Liver (tissue), 9 donors: ENCODE results near the gene MSH6. TPM values are rescaled to one million over a fixed set of nuclear protein-coding genes. Genes with fewer than 3 reads are reported as not detected.

ENCODE experiments used
- DNase-seq: peaks from one replicate; pipeline ENCODE4 v3.0.0-alpha.2; 2017; ENCODE audit warnings: low spot score
- H3K27ac ChIP-seq, 2 donors: one replicate each; pipeline ENCODE4 v1.7.0; 2013; ENCODE audit warnings: inconsistent platforms in 2 of 2, low read length in 2 of 2, control low read depth in 1 of 2, low read depth in 1 of 2, mild to moderate bottlenecking in 1 of 2
- H3K27me3 ChIP-seq, 4 donors: one replicate each; pipeline versions ENCODE4 v1.6.1 to v1.7.0; 2013; ENCODE audit warnings: low read length in 3 of 4, inconsistent platforms in 1 of 4, mild to moderate bottlenecking in 1 of 4, moderate library complexity in 1 of 4; ENCODE audit not compliant: control insufficient read depth in 4 of 4, insufficient read depth in 4 of 4
- H3K36me3 ChIP-seq, 4 donors: one replicate each; pipeline versions ENCODE4 v1.6.1 to v1.7.0; 2013; ENCODE audit warnings: low read length in 3 of 4, mild to moderate bottlenecking in 3 of 4, low read depth in 1 of 4, moderate library complexity in 1 of 4; ENCODE audit not compliant: control insufficient read depth in 4 of 4, insufficient read depth in 3 of 4
- H3K4me1 ChIP-seq, 4 donors: one replicate each; pipeline versions ENCODE4 v1.6.1 to v1.7.0; 2013; ENCODE audit warnings: low read length in 3 of 4, mild to moderate bottlenecking in 3 of 4, moderate library complexity in 1 of 4; ENCODE audit not compliant: control insufficient read depth in 4 of 4, insufficient read depth in 4 of 4
- H3K4me3 ChIP-seq, 3 donors: one replicate each; pipeline versions ENCODE4 v1.6.1 to v1.7.0; 2013; ENCODE audit warnings: low read length in 3 of 3, control low read depth in 1 of 3, low read depth in 1 of 3, mild to moderate bottlenecking in 1 of 3
- H3K9ac ChIP-seq, 2 donors: one replicate each; pipeline ENCODE4 v1.7.0; 2013; ENCODE audit warnings: low read length in 2 of 2, mild to moderate bottlenecking in 2 of 2, moderate library complexity in 2 of 2, control low read depth in 1 of 2, low read depth in 1 of 2
- H3K9me3 ChIP-seq, 4 donors: one replicate each; pipeline versions ENCODE4 v1.6.1 to v1.7.0; 2013; ENCODE audit warnings: low read length in 3 of 4; ENCODE audit not compliant: control insufficient read depth in 4 of 4
- ATF3 ChIP-seq: IDR thresholded peaks from 2 replicates; pipeline ENCODE4 v1.6.1; 2016; ENCODE audit warnings: antibody characterized with exemption
- CTCF ChIP-seq: fragments of 150-350 bp; IDR thresholded peaks from 2 replicates; pipeline ENCODE4 v1.5.1; 2017; ENCODE audit warnings: improper control_type of control experiment, low read depth, low read length; ENCODE audit not compliant: missing input control
- EGR1 ChIP-seq, 2 donors: IDR thresholded peaks; 2 replicates each; pipeline ENCODE4 v1.6.1; 2016 to 2018; ENCODE audit warnings: antibody characterized with exemption in 2 of 2, low read depth in 2 of 2
- FOXA1 ChIP-seq: IDR thresholded peaks from 2 replicates; pipeline ENCODE4 v1.6.1; 2016; ENCODE audit warnings: antibody characterized with exemption
- FOXA2 ChIP-seq: IDR thresholded peaks from 2 replicates; pipeline ENCODE4 v1.6.1; 2016; ENCODE audit warnings: antibody characterized with exemption
- GABPA ChIP-seq, 2 donors: IDR thresholded peaks in 1 of 2; conservative IDR thresholded peaks in 1 of 2; 2 replicates each; pipeline ENCODE4 v1.6.1; 2016; ENCODE audit warnings: antibody characterized with exemption in 2 of 2, mild to moderate bottlenecking in 1 of 2, moderate library complexity in 1 of 2
- HNF4A ChIP-seq, 2 donors: conservative IDR thresholded peaks; 2 replicates each; pipeline ENCODE4 v1.6.1; 2016; ENCODE audit warnings: antibody characterized with exemption in 2 of 2, mild to moderate bottlenecking in 2 of 2
- HNF4G ChIP-seq: IDR thresholded peaks from 2 replicates; pipeline ENCODE4 v1.6.1; 2016; ENCODE audit warnings: antibody characterized with exemption
- JUND ChIP-seq, 2 donors: IDR thresholded peaks; 2 replicates each; pipeline ENCODE4 v1.6.1; 2016; ENCODE audit warnings: antibody characterized with exemption in 2 of 2
- MAX ChIP-seq: IDR thresholded peaks from 2 replicates; pipeline ENCODE4 v1.6.1; 2016; ENCODE audit warnings: antibody characterized with exemption
- NR2F2 ChIP-seq: IDR thresholded peaks from 2 replicates; pipeline ENCODE4 v1.6.1; 2016; ENCODE audit warnings: antibody characterized with exemption
- RAD21 ChIP-seq, 2 donors: IDR thresholded peaks; 2 replicates each; pipeline ENCODE4 v1.6.1; 2016; ENCODE audit warnings: antibody characterized with exemption in 2 of 2, mild to moderate bottlenecking in 2 of 2
- REST ChIP-seq: IDR thresholded peaks from 2 replicates; pipeline ENCODE4 v1.6.1; 2016; ENCODE audit warnings: antibody characterized with exemption, mild to moderate bottlenecking
- RXRA ChIP-seq, 2 donors: IDR thresholded peaks; 2 replicates each; pipeline ENCODE4 v1.6.1; 2017 to 2018; ENCODE audit warnings: antibody characterized with exemption in 2 of 2, mild to moderate bottlenecking in 1 of 2
- SP1 ChIP-seq: IDR thresholded peaks from 2 replicates; pipeline ENCODE4 v1.6.1; 2018; ENCODE audit warnings: antibody characterized with exemption, mild to moderate bottlenecking
- TAF1 ChIP-seq: conservative IDR thresholded peaks from 2 replicates; pipeline ENCODE4 v1.6.1; 2016; ENCODE audit warnings: antibody characterized with exemption, mild to moderate bottlenecking
- YY1 ChIP-seq: IDR thresholded peaks from 2 replicates; pipeline ENCODE4 v1.6.1; 2016; ENCODE audit warnings: antibody characterized with exemption, mild to moderate bottlenecking
- ZBTB33 ChIP-seq: IDR thresholded peaks from 2 replicates; pipeline ENCODE4 v1.6.1; 2016; ENCODE audit warnings: antibody characterized with exemption
- WGBS: extraction: QIAGEN DNeasy Blood & Tissue Kit; methylation state at CpG from one replicate; pipeline ENCODE4 v1.1.7; 2013; 5-methylcytosine and 5-hydroxymethylcytosine counted together
- polyA plus RNA-seq, 2 donors: library from polyadenylated mRNA; stranded (reverse) in 1 of 2; unstranded in 1 of 2; fragments of 200-250 nt in 1 of 2; fragments of >200 nt in 1 of 2; fragmentation: Nextera tagmentation in 1 of 2; extraction: Ambion mirVana in 1 of 2; gene quantifications; one replicate each; pipeline versions ENCODE4 v1.2.1 to v1.2.3, GENCODE V29; 2013 to 2015
- total RNA-seq, 2 donors: library from RNA; depleted of rRNA; stranded (reverse); fragments of >200 nt; gene quantifications; one replicate each; pipeline ENCODE4 v1.2.3, GENCODE V29; 2014
- donor health status: healthy.
- donor health status: healthy.
- donor health status: healthy.
- donor health status: healthy.
- donor health status: healthy.

MSH6 gene
- total and polyA plus RNA-seq, 4 donors = 5.3 to 40.5 (median 17.6) TPM

GRCh38 chr2:47849368-47849767, 66.4 kb downstream of the MSH6 start:
- no peaks in the 10 kb centered on the region for H3K27me3 ChIP-seq
- 51% methylated on average over 2 of the region's 2 CpGs for WGBS
- H3K4me1 ChIP-seq = peaks cover 0 to 11% (median 6%) of the 10 kb centered on the region in 4 donors
- TF ChIP-seq HNF4G = no peak
- no peak for TF ChIP-seq HNF4A (conservative IDR thresholded peaks at IDR 0.05)
- no peak for TF ChIP-seq SP1
- TF ChIP-seq YY1 = no peak
- no peak for TF ChIP-seq REST
- TF ChIP-seq GABPA (IDR thresholded peaks at IDR 0.05 in 1 of 2, conservative IDR thresholded peaks at IDR 0.05 in 1 of 2) = no peak
- TF ChIP-seq MAX = no peak
- TF ChIP-seq RXRA (IDR thresholded peaks at IDR 0.05) = no peak
- TF ChIP-seq ATF3 = no peak
- TF ChIP-seq JUND (IDR thresholded peaks at IDR 0.05) = no peak
- no peak for TF ChIP-seq FOXA1
- H3K36me3 ChIP-seq = peaks cover 0 to 2% (median 0%) of the 10 kb centered on the region in 4 donors
- H3K27ac ChIP-seq = no peak overlapping the region
- no peaks in the 10 kb centered on the region for H3K9me3 ChIP-seq
- H3K9ac ChIP-seq = no peak overlapping the region
- no peak overlapping the region for H3K4me3 ChIP-seq
- DNase-seq = no peak

GRCh38 chr2:47850198-47850597, 67.3 kb downstream of the MSH6 start:
- no peak overlapping the region for H3K4me3 ChIP-seq
- no peak for DNase-seq
- H3K9me3 ChIP-seq = no peaks in the 10 kb centered on the region
- no peak overlapping the region for H3K9ac ChIP-seq
- H3K27ac ChIP-seq = no peak overlapping the region
- no peak for TF ChIP-seq MAX
- TF ChIP-seq TAF1 = no peak
- no peak for TF ChIP-seq ATF3
- TF ChIP-seq HNF4G = no peak
- no peak for TF ChIP-seq NR2F2
- TF ChIP-seq RAD21 (IDR thresholded peaks at IDR 0.05) = no peak
- TF ChIP-seq GABPA (IDR thresholded peaks at IDR 0.05 in 1 of 2, conservative IDR thresholded peaks at IDR 0.05 in 1 of 2) = no peak
- no peak for TF ChIP-seq EGR1 (IDR thresholded peaks at IDR 0.05; ENCODE audit: low read depth in 2 of 2)
- no peak for TF ChIP-seq YY1
- TF ChIP-seq FOXA2 = no peak
- TF ChIP-seq REST = no peak
- TF ChIP-seq RXRA (IDR thresholded peaks at IDR 0.05) = no peak
- TF ChIP-seq SP1 = no peak
- no peak for TF ChIP-seq HNF4A (conservative IDR thresholded peaks at IDR 0.05)
- no peak for TF ChIP-seq JUND (IDR thresholded peaks at IDR 0.05)
- TF ChIP-seq ZBTB33 = no peak
- no peak for TF ChIP-seq CTCF
- TF ChIP-seq FOXA1 = no peak
- peaks cover 0 to 2% (median 0%) of the 10 kb centered on the region in 4 donors for H3K36me3 ChIP-seq
- H3K4me1 ChIP-seq = peaks cover 0 to 11% (median 6%) of the 10 kb centered on the region in 4 donors
- WGBS = 98% methylated on average over 1 of the region's 1 CpG
- no peaks in the 10 kb centered on the region for H3K27me3 ChIP-seq
